Activated naive CD4-positive, alpha-beta T cell treated with anti-CD3 and anti-CD28 coated beads, Interleukin-2, amount 50 U/mL, for 72 hours (primary cell): Measurements from ENCODE around the gene PAQR5. TPM values are rescaled to one million over a fixed set of nuclear protein-coding genes. Genes with fewer than 3 reads are reported as not detected.

ENCODE experiments used
- ATAC-seq, 2 donors: fragments of 150-1000 bp; cut with Tn5 transposase; 2 replicates each; pipeline ENCODE4 v1.10.0; 2021; ENCODE audit warnings: mild to moderate bottlenecking in 2 of 2, moderate library complexity in 2 of 2
- DNase-seq, 2 donors: peaks; one replicate each; pipeline ENCODE4 v3.0.0; 2021 to 2022; ENCODE audit warnings: low spot score in 2 of 2
- H3K27ac Mint-ChIP-seq, 2 donors: one replicate each; pipeline ENCODE4 v1.8.0; 2022; ENCODE audit warnings: mild to moderate bottlenecking in 2 of 2, mixed read lengths in 2 of 2
- H3K36me3 Mint-ChIP-seq, 2 donors: one replicate each; pipeline ENCODE4 v1.8.0; 2022; ENCODE audit warnings: mixed read lengths in 2 of 2
- H3K9me3 Mint-ChIP-seq, 2 donors: one replicate each; pipeline ENCODE4 v1.8.0; 2022; ENCODE audit warnings: mixed read lengths in 2 of 2
- total RNA-seq, 2 donors: library from RNA; stranded (reverse); gene quantifications; one replicate each; pipeline ENCODE4 v1.2.3, GENCODE V29; 2022

The PAQR5 gene, protein sequence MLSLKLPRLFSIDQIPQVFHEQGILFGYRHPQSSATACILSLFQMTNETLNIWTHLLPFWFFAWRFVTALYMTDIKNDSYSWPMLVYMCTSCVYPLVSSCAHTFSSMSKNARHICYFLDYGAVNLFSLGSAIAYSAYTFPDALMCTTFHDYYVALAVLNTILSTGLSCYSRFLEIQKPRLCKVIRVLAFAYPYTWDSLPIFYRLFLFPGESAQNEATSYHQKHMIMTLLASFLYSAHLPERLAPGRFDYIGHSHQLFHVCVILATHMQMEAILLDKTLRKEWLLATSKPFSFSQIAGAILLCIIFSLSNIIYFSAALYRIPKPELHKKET
- under 1 TPM in 1 of 2 donors, not detected in 1; 0.04 TPM for total RNA-seq

DNA sequence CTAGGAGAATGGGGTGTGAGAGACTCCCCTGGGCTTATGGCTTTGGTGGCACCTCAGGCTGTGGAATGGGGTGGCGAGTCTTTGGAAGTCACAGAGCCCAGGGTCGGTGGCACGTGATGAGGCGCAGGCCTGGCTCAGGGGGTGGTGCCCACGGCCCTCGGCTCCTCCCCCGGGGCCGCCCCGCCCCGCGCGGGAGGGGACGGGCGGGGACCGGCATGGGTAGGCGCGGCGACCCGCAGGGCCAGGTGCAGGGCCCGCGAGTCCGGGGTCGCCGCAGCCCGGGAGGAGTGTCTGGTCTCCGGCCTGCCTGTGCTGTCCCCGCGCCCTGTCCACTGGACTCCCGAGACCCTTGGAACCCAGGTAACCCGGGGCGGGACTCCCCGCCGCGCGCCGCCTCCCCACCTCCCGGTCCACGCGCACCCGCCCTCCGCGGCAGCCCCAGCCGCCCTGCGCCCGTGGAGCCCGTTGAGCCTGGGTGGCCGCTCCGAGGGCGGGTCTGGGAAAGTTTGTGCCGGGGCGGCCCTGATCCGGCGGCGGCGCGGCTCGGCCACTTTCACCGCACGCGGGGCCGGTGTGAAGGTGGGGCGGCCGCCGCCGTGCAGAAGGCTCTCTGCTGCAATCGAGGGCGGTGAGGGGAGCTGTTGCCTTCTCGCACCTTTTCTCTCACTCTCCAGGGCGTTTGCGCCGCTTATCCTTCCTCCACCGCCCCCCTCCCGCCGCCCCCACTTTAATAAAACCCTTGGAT lies at the start of gene PAQR5:
PAQR5 (plus strand) TSS at position 216 of the 745 bp plus-strand sequence. CDS start 61,169 bp downstream, outside the sequence.
- ATAC-seq = peak in 1 of 2 donors; percentile 82
- no peak within 1 kb of the TSS for H3K27ac Mint-ChIP-seq
- H3K9me3 Mint-ChIP-seq = no peaks in the 10 kb centered on the region
- H3K36me3 Mint-ChIP-seq = no peaks in the 10 kb centered on the region
- DNase-seq = peak in 1 of 2 donors; percentile 35

GRCh38 chr15:69253156-69253555 lies 45.6 kb upstream of the PAQR5 start:
- H3K27ac Mint-ChIP-seq = peak overlapping the region in 1 of 2 donors; percentile 6
- DNase-seq (no peak), ATAC-seq (no peak)
- no peaks in the 10 kb centered on the region for H3K9me3 Mint-ChIP-seq
- no peaks in the 10 kb centered on the region for H3K36me3 Mint-ChIP-seq

DNA sequence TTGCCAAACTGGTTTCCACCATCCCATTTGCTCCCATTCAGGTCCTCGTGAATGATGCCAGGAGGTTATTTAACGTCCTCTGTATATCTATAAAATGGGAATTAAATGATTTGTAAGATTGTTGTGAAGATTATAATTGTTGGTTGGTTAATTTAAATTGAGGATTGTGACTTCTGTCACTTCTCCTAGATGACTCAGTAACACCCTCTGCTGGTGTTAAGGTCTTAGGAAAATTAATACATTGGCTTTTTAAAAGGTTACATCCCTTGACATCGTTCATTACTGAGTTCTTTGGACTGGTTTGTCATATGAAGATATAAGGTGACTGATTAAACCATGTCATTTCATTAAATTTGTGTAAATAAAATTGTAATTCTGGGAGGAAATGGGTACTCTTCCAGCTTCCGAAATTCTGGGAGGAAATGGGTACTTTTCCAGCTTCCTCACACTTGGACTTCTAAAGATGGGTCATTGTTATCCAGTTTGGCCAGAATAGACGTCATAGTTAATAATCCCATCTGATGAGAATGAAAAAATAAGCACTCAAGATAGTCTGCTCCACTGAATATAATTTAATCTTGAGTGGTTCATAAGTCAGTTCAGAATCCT lies 33.3 kb upstream of the PAQR5 start:
- no peaks in the 10 kb centered on the region for H3K36me3 Mint-ChIP-seq
- H3K9me3 Mint-ChIP-seq = no peaks in the 10 kb centered on the region
- no peak overlapping the region for H3K27ac Mint-ChIP-seq
- no peak for ATAC-seq
- DNase-seq = no peak

DNA sequence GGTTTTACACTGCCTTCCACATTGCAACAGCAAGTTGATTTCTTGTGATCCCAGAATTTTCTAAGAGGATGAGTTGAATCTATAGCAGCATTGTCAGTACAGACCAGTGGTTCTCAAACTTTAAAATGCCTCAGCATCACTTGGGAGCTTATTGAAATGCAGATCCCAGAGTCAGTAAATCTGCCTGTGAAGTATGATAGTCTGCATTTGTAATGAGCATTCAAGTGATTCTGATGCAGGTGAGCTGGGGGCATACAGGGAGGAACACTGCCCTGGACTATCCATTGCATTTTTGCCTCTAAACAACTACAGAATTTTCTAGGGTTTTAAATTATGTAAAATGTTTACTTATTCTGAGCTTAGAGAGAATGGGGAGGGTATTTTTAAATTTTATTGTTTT lies 27.5 kb upstream of the PAQR5 start:
- Mint-ChIP-seq H3K27ac (no peak overlapping the region), H3K36me3 (no peaks in the 10 kb centered on the region), H3K9me3 (no peaks in the 10 kb centered on the region)
- no peak for ATAC-seq
- no peak for DNase-seq

DNA sequence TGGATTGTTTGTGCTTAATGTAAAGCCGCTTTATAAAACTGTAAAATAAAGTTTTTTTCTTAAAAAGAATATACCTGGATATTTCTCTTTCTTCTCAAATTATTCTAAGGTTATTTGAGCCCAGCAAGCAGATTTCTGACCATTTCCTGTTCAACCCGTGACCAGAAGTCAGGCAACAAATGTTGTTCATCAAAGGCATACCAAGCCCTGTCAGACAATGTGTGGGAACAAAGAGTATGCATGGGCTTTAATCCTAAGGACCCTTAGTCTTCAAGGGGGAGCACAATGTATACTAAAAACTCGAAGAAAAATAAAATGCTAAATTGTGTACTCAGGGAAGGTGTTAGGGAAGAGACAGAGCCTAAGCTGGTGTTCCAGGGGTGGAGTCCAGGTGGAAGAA lies 26.6 kb upstream of the PAQR5 start:
- ATAC-seq (no peak), DNase-seq (no peak)
- no peaks in the 10 kb centered on the region for H3K9me3 Mint-ChIP-seq
- H3K27ac Mint-ChIP-seq = no peak overlapping the region
- no peaks in the 10 kb centered on the region for H3K36me3 Mint-ChIP-seq

- Mint-ChIP-seq H3K9me3 (no peaks in the 10 kb centered on the region), H3K27ac (peak overlapping the region in 1 of 2 donors; percentile 65), H3K36me3 (no peaks in the 10 kb centered on the region)
- no peak for ATAC-seq
- no peak for DNase-seq
These were observed 25.8 kb upstream of the PAQR5 start for GRCh38 chr15:69272891-69273290.

- no peak overlapping the region for H3K27ac Mint-ChIP-seq
- no peaks in the 10 kb centered on the region for H3K9me3 Mint-ChIP-seq
- ATAC-seq (no peak), DNase-seq (no peak)
- no peaks in the 10 kb centered on the region for H3K36me3 Mint-ChIP-seq
These were observed 23.5 kb upstream of the PAQR5 start for GRCh38 chr15:69275074-69275670.

DNA sequence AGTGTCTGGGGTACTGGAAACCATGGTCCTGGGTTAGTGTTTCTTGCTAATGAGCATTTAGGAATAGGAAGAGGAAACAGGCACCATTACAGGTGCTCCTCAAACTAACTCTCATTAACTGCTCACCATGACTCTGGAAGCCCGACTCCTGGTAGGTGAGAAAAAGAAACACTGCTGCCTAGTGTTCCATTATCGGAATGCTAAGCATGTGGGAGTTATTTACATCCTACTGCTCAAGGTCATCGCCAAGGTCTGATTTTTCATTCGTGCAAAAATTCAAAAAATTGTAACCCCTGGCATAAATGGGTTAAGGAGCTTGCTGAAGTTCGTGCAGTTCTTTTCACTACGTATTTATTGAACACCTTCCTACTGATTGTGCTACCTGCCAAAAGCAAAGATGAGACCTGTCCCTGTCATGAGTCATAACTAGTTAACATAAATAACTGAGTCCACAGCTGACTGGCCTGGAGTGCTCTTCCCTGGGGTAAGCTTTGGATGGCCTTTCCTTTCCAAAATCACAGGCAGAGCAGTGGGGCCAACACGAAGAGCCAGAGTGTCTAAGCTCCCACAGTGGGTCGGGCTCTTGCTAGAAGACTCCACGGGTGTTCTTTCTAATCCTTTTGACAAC lies 22.7 kb upstream of the PAQR5 start:
- Mint-ChIP-seq H3K36me3 (no peaks in the 10 kb centered on the region), H3K27ac (no peak overlapping the region), H3K9me3 (no peaks in the 10 kb centered on the region)
- no peak for ATAC-seq
- DNase-seq = no peak

GRCh38 chr15:69277316-69277715 lies 21.4 kb upstream of the PAQR5 start:
- H3K27ac Mint-ChIP-seq = no peak overlapping the region
- no peaks in the 10 kb centered on the region for H3K9me3 Mint-ChIP-seq
- no peaks in the 10 kb centered on the region for H3K36me3 Mint-ChIP-seq
- ATAC-seq (no peak), DNase-seq (no peak)

DNA sequence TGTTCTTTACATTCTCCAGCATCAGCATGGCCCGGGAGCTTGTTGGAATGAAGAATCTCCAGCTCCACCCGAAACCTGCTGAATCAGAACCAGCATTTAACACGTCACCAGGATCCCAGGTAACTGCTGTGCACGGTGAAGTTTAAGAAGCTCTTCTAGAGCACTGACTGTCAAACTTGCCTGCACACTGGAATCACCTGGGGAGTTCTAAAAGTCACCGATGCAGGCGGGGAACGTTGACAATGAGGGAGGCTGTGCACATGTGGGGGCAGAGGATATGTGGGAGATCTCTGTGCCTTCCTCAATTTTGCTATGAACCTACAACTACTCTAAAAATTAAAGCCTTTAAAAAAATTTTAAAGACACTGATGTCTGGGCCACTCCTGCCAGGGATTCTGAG lies 19.1 kb upstream of the PAQR5 start:
- ATAC-seq = no peak
- H3K36me3 Mint-ChIP-seq = no peaks in the 10 kb centered on the region

GRCh38 chr15:69280783-69281182 lies 17.9 kb upstream of the PAQR5 start:
- Mint-ChIP-seq H3K27ac (peak overlapping the region in 1 of 2 donors; percentile 72), H3K9me3 (no peaks in the 10 kb centered on the region)
- ATAC-seq = no peak

More for the DNA sequence above, 19.1 kb upstream of the PAQR5 start:
- H3K9me3 Mint-ChIP-seq = no peaks in the 10 kb centered on the region
- no peak overlapping the region for H3K27ac Mint-ChIP-seq
- DNase-seq = no peak

DNA sequence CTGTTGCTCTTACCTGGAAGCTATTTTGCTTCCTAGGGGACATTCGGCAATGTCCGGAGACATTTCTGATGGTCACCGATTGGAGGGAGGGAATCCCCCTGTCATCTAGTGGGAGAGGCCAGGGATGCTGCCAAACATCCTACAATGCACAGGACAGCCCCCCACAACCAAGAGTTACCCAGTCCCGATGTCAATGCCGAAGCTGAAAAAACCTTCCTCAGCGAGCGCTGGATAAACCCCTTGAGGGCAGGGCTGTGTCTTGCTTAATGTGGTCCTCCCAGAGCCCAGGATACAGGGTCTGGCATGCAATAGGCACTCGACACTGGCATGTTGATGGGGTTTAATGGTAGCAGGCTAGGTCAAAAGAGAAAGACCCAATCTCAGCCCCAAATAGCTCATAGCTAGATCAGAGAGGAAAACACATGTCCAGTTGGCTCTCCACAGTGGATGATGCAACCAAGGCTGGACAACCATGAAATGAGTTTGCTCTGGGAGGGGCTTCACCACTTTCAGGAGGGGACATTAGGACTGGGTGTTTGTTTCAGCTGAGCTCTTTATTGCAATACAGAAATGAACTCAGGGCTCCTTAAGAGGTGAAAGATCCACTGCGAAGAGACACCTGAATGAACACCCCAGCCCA lies 16.5 kb upstream of the PAQR5 start:
- ATAC-seq (no peak), DNase-seq (no peak)
- no peak overlapping the region for H3K27ac Mint-ChIP-seq
- H3K9me3 Mint-ChIP-seq = no peaks in the 10 kb centered on the region
- no peaks in the 10 kb centered on the region for H3K36me3 Mint-ChIP-seq

More at GRCh38 chr15:69280783-69281182, 17.9 kb upstream of the PAQR5 start:
- DNase-seq = no peak
- H3K36me3 Mint-ChIP-seq = no peaks in the 10 kb centered on the region

GRCh38 chr15:69285834-69286233 lies 12.9 kb upstream of the PAQR5 start:
- no peaks in the 10 kb centered on the region for H3K36me3 Mint-ChIP-seq
- no peak overlapping the region for H3K27ac Mint-ChIP-seq
- no peak for DNase-seq
- ATAC-seq = no peak
- H3K9me3 Mint-ChIP-seq = no peaks in the 10 kb centered on the region

- H3K36me3 Mint-ChIP-seq = no peaks in the 10 kb centered on the region
- H3K27ac Mint-ChIP-seq = no peak overlapping the region
- DNase-seq (no peak), ATAC-seq (no peak)
- no peaks in the 10 kb centered on the region for H3K9me3 Mint-ChIP-seq
These were observed 10.7 kb upstream of the PAQR5 start for GRCh38 chr15:69288011-69288410.

- Mint-ChIP-seq H3K36me3 (no peaks in the 10 kb centered on the region), H3K9me3 (no peaks in the 10 kb centered on the region), H3K27ac (no peak overlapping the region)
- DNase-seq (no peak), ATAC-seq (no peak)
These were observed 10.0 kb upstream of the PAQR5 start for GRCh38 chr15:69288531-69289341.
